Amygdala (tissue), 56 donors: Measurements from ENCODE around the gene GJB3.
"Not testable (repeated sequence)": the region's sequence is repeated elsewhere in the genome, so short reads cannot be mapped to it uniquely, and the experiment has no call there.

Experiments
- DNase-seq, 56 donors: peaks; one replicate each; lab custom pipeline; 2025; lab: John Stamatoyannopoulos, UW

GJB3 gene

GRCh38 chr1:34784751-34785221 lies 3.8 kb downstream of the GJB3 start:
- no peak for DNase-seq

DNA sequence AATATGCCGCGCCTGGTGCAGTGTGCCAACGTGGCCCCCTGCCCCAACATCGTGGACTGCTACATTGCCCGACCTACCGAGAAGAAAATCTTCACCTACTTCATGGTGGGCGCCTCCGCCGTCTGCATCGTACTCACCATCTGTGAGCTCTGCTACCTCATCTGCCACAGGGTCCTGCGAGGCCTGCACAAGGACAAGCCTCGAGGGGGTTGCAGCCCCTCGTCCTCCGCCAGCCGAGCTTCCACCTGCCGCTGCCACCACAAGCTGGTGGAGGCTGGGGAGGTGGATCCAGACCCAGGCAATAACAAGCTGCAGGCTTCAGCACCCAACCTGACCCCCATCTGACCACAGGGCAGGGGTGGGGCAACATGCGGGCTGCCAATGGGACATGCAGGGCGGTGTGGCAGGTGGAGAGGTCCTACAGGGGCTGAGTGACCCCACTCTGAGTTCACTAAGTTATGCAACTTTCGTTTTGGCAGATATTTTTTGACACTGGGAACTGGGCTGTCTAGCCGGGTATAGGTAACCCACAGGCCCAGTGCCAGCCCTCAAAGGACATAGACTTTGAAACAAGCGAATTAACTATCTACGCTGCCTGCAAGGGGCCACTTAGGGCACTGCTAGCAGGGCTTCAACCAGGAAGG lies 4.3 kb downstream of the GJB3 start:
- no peak for DNase-seq

DNA sequence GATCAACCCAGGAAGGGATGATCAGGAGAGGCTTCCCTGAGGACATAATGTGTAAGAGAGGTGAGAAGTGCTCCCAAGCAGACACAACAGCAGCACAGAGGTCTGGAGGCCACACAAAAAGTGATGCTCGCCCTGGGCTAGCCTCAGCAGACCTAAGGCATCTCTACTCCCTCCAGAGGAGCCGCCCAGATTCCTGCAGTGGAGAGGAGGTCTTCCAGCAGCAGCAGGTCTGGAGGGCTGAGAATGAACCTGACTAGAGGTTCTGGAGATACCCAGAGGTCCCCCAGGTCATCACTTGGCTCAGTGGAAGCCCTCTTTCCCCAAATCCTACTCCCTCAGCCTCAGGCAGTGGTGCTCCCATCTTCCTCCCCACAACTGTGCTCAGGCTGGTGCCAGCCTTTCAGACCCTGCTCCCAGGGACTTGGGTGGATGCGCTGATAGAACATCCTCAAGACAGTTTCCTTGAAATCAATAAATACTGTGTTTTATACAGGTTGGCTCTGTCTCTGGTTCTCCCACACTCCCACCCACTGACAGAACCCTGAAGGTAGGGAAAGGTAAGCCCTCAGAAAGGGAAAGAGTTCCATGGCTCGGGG lies 5.0 kb downstream of the GJB3 start:
- DNase-seq = no peak

- peak in 50 of 56 donors; percentile 7 to 86 (median 53) for DNase-seq
Observed at GRCh38 chr1:34786521-34787325, 5.7 kb downstream of the GJB3 start.

DNA sequence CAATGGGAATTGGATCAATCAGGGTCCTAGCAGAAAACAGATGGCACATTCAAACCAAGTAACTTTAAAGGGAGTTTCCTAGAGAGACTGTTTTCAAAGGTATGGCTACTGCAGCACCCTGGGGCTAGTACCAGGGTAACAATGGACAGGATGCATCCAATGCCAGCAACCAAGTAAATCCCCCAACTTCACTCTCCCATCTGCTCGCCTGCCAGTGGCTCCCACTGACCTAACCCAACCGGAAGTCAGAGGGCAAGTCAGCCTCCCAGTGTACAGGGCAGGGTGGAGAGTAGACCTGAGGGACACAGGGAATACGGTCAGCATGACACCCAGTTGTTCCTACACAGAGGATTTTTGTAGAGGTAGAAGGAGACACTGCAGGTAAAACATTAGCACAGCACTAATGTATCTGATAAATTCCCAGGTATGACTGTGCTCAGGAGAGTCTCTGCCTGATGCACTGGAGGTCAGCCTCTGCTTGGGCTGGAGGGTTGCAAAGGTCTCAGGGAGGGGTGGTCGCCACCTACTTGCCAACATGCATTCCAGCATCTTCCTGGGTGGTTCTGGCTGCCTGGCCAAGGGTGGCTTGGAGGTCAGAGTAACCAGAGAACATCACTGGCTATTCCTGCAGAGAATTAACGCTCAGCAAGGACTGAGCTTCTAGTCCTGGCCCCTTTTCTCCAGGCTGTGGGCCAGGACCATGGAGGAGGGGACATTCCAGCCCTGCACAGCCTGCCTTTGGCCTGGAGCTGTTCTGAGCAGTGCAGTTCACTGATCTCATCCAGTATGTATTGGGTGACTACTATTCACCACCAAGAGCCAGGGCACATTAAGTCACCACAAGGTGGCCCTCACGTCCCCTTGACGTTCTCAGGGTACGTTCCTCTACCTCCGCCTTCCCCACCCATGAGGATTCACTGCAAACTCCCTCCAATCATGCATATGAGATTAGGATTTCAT lies 6.7 kb downstream of the GJB3 start:
- peak in 1 of 56 donors; percentile 15 for DNase-seq

GRCh38 chr1:34790985-34791384 lies 10.0 kb downstream of the GJB3 start:
- no peak for DNase-seq

DNA sequence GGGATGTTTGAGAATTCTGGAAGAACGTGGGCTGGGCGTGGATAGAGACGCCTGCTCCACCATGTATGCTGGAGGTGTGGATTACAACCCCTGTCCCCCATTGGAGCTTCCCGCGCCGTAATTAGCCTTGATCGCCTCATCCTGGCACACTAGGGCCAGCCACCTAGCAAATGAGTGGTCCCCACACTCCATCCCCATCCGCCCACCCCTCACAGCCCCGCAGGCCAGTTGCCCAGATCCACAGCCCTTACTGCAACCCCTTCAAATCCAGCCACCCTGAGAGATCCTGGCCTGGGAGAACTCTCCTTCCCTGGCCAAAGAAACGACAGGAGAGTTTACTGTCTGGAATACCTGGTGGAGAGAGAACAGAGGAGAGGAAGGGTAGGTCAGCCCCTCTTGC lies 11.4 kb downstream of the GJB3 start:
- no peak for DNase-seq

DNA sequence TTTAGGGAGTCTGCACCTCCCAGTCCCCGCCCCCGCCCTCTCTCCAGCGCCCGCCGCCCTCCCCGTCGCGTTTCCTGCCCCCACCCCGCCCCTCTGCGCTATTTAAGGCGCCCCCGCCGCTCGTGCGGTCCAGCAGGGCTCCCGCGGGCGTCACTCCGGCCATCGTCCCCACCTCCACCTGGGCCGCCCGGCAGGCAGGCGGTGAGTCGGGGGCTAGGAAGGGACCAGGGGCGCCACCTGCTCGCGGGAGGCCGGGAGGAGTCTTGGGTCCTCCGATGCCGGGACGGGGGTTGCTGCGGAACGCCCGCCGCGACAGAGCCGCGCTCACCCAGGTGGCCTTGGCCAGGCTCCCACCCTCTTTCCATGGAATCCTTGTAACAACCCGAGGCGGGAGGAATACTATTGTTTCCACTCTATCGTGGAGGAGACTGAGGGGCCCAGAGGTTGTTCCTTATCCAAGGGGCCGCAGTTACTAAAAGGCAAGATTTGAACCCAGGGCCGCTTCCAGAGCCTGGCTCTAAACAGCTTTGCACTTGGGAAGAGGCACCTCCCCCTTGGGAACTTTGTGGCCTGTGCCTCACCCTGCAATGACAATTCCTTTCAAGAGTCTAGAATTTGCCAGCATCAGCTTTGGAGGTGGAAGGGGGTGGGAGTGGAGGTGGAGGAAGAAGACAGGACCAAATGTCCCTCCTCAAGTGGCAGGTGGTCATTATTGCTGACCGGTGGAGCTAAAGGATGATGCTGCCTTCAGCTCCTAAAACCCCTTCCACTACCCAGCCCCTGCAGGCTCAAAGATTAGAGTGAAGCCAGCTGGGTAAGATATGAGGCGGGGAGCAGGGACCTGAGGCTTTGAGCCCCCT lies 12.1 kb downstream of the GJB3 start, which contains the start of gene GJA4:
GJA4 (plus strand) TSS at position 132 of the 860 bp plus-strand sequence. CDS start 1,215 bp downstream, outside the sequence.
- no peak for DNase-seq

DNA sequence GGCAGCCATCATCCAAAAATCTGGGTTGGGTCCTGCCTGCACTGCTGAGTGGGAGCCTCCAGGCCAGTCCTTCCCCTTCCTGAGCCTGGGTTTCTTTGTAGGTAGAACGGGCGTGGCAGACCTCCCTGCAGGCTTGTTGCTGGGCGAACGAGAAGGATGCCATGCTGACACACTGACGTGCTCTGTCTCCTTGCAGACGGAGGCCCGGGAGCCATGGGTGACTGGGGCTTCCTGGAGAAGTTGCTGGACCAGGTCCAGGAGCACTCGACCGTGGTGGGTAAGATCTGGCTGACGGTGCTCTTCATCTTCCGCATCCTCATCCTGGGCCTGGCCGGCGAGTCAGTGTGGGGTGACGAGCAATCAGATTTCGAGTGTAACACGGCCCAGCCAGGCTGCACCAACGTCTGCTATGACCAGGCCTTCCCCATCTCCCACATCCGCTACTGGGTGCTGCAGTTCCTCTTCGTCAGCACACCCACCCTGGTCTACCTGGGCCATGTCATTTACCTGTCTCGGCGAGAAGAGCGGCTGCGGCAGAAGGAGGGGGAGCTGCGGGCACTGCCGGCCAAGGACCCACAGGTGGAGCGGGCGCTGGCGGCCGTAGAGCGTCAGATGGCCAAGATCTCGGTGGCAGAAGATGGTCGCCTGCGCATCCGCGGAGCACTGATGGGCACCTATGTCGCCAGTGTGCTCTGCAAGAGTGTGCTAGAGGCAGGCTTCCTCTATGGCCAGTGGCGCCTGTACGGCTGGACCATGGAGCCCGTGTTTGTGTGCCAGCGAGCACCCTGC lies 13.2 kb downstream of the GJB3 start:
- no peak for DNase-seq

DNA sequence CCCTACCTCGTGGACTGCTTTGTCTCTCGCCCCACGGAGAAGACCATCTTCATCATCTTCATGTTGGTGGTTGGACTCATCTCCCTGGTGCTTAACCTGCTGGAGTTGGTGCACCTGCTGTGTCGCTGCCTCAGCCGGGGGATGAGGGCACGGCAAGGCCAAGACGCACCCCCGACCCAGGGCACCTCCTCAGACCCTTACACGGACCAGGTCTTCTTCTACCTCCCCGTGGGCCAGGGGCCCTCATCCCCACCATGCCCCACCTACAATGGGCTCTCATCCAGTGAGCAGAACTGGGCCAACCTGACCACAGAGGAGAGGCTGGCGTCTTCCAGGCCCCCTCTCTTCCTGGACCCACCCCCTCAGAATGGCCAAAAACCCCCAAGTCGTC lies 13.8 kb downstream of the GJB3 start:
- DNase-seq = no peak

- no peak for DNase-seq
Observed at GRCh38 chr1:34795916-34796315, 14.9 kb downstream of the GJB3 start.

- no peak for DNase-seq
Observed at GRCh38 chr1:34796990-34797389, 16.0 kb downstream of the GJB3 start.

- no peak for DNase-seq
Observed at GRCh38 chr1:34800214-34800613, 19.2 kb downstream of the GJB3 start.

DNA sequence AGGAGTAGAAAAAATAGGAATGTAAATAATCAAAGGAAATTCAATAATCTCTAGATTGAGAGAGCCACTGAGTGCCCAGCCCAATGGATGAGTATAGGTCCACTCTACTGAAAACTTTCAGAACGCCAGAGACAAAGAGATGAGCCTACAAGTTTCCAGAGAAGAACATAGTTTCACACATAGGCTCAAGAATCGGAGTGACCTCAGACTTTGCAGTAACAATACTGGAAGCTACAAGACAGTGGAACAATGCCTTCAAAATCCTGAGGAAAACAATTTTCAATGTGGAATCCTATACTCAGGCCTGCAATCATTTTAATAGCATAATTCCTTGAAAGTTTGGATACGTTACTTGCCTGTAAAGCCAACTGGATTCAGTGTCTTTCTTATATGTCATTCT lies 22.8 kb downstream of the GJB3 start:
- no peak for DNase-seq

- no peak for DNase-seq
Observed at GRCh38 chr1:34806396-34806795, 25.4 kb downstream of the GJB3 start.

GRCh38 chr1:34808051-34808810 lies 27.2 kb downstream of the GJB3 start:
- DNase-seq = no peak

GRCh38 chr1:34810781-34811180 lies 29.8 kb downstream of the GJB3 start:
- DNase-seq = not testable (repeated sequence)

DNA sequence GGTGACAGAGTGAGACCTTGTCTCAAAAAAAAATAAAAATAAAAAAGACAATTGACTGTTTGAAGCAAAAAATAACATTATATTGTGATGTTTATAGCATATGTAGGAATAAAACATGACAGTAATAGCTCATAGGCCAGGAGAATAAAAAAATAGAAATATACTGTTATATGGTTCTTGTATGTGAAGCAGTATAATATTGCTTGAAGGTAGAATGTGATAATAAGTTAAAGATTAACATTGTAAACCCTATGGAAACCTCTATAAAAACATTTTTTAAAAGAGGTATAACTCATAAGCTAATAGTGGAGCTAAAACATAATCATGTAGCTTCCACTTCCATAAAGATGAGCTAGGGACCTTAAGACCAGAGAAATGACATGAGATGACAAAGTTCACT lies 35.3 kb downstream of the GJB3 start:
- no peak for DNase-seq
